GM12878 (cell line): ENCODE results near the gene STAG1. TPM values are rescaled to one million over a fixed set of nuclear protein-coding genes. Genes with fewer than 3 reads are reported as not detected.
"Not testable (repeated sequence)": the region's sequence is repeated elsewhere in the genome, so short reads cannot be mapped to it uniquely, and the experiment has no call there.

Experiments
- ATAC-seq: fragments of 200-7000 bp; cut with Tn5 transposase; 3 replicates; pipeline ENCODE4 v1.9.1; 2020; ENCODE audit warnings: mild to moderate bottlenecking, moderate library complexity
- BruUV-seq: library from RNA; stranded (reverse); fragments of 400-500 nt; replicated peaks from 2 replicates; lab custom pipeline; 2021; lab: Mats Ljungman, UMichigan
- CTCF ChIA-PET: fragments of 300-600 bp; sonication (Branson Sonifier 250); formaldehyde crosslinking; extraction: SDS; loops from one replicate; lab custom pipeline; 2021; ENCODE audit warnings: inconsistent platforms; lab: Yijun Ruan, JAX
- POLR2A ChIA-PET: fragments of 350-600 bp; formaldehyde crosslinking; extraction: SDS; loops from one replicate; lab custom pipeline; 2021; ENCODE audit warnings: inconsistent platforms; lab: Charles Lee
- RAD21 ChIA-PET: fragments of 300-600 bp; sonication (Branson Sonifier 250); formaldehyde crosslinking; loops from one replicate; lab custom pipeline; 2023; ENCODE audit warnings: antibody characterized with exemption; ENCODE audit not compliant: unreplicated experiment; lab: Charles Lee
- SMC1A ChIA-PET: fragments of 300-600 bp; sonication (Branson Sonifier 250); formaldehyde crosslinking; loops from one replicate; lab custom pipeline; 2023; ENCODE audit not compliant: unreplicated experiment, uncharacterized antibody; lab: Charles Lee
- DNase-seq: peaks from one replicate; pipeline ENCODE4 v3.0.0-alpha.2; 2011; ENCODE audit warnings: low read depth, low spot score
- FAIRE-seq: peaks from 3 replicates; lab custom pipeline; 2011; peaks lifted over from hg19 to GRCh38; lab: Jason Lieb, UNC
- H2AFZ ChIP-seq: 2 replicates; pipeline ENCODE4 v1.6.0; 2011; ENCODE audit warnings: low read depth, low read length, control low read depth; ENCODE audit not compliant: control insufficient read depth
- H3K27ac ChIP-seq: 2 replicates; pipeline ENCODE4 v1.5.1; 2011; ENCODE audit warnings: control low read depth; ENCODE audit not compliant: control insufficient read depth, insufficient read depth
- H3K27me3 ChIP-seq, 2 experiments: replicated peaks in 1 of 2; 2 replicates each; pipeline versions ENCODE4 v1.6.0 to v1.6.1; 2011; ENCODE audit warnings: low read length in 1 of 2; ENCODE audit not compliant: control insufficient read depth in 2 of 2, insufficient read depth in 2 of 2
- H3K36me3 ChIP-seq, 2 experiments: 2 replicates each; pipeline ENCODE4 v1.5.1; 2011; ENCODE audit warnings: low read length in 1 of 2; ENCODE audit not compliant: control insufficient read depth in 2 of 2, insufficient read depth in 2 of 2
- H3K4me1 ChIP-seq: 2 replicates; pipeline ENCODE4 v1.6.1; 2011; ENCODE audit warnings: mild to moderate bottlenecking, low read length, moderate library complexity, mixed read lengths; ENCODE audit not compliant: control insufficient read depth, insufficient read depth
- H3K4me2 ChIP-seq: 2 replicates; pipeline ENCODE4 v1.6.0; 2011; ENCODE audit warnings: control low read depth; ENCODE audit not compliant: control insufficient read depth, insufficient read depth
- H3K4me3 ChIP-seq: fragments of 200-600 bp; sonication (generic); 2 replicates; pipeline ENCODE4 v1.5.1; 2016
- H3K79me2 ChIP-seq: 2 replicates; pipeline ENCODE4 v1.6.0; 2011; ENCODE audit warnings: low read length; ENCODE audit not compliant: control insufficient read depth, insufficient read depth
- H3K9ac ChIP-seq: 2 replicates; pipeline ENCODE4 v1.8.0; 2011; ENCODE audit warnings: low read length, control low read depth, mixed read lengths; ENCODE audit not compliant: control insufficient read depth, insufficient read depth
- H3K9me3 ChIP-seq: replicated peaks from 3 replicates; pipeline ENCODE4 v1.5.1; 2011; ENCODE audit warnings: mild to moderate bottlenecking, low read length; ENCODE audit not compliant: control insufficient read depth, insufficient read depth
- H4K20me1 ChIP-seq: 2 replicates; pipeline ENCODE4 v1.6.0; 2011; ENCODE audit not compliant: control insufficient read depth, insufficient read depth
- E2F4 ChIP-seq: IDR thresholded peaks from 2 replicates; pipeline ENCODE4 v1.6.1; 2012; ENCODE audit warnings: low read depth, low read length, improper control_type of control experiment
- EGR1 ChIP-seq, 2 experiments: IDR thresholded peaks; 1 replicate in 1 of 2; 2 replicates in 1 of 2; pipeline ENCODE4 v1.6.1; 2011 to 2012; ENCODE audit warnings: low read depth in 2 of 2, low read length in 2 of 2, borderline replicate concordance in 1 of 2, mild to moderate bottlenecking in 1 of 2, moderate library complexity in 1 of 2
- ESRRA ChIP-seq: IDR thresholded peaks from 2 replicates; pipeline ENCODE4 v1.6.1; 2012; ENCODE audit warnings: mild to moderate bottlenecking, low read length, improper control_type of control experiment
- ETV6 ChIP-seq, 2 experiments: fragments of 450-650 bp in 1 of 2; IDR thresholded peaks in 1 of 2; conservative IDR thresholded peaks in 1 of 2; 2 replicates each; pipeline ENCODE4 v1.6.1; 2014; ENCODE audit warnings: antibody characterized with exemption in 1 of 2, borderline replicate concordance in 1 of 2, low read depth in 1 of 2, mild to moderate bottlenecking in 1 of 2, moderate library complexity in 1 of 2
- STAT1 ChIP-seq: fragments of 450-650 bp; conservative IDR thresholded peaks from 2 replicates; pipeline ENCODE4 v1.6.1; 2014; ENCODE audit warnings: antibody characterized with exemption, mild to moderate bottlenecking
- WGBS: methylation state at CpG from one replicate; pipeline ENCODE4 v1.1.6; 2016; ENCODE audit warnings: low lambda C conversion rate; ENCODE audit not compliant: insufficient replicate concordance, insufficient coverage; ENCODE audit errors: missing lambda C conversion rate; 5-methylcytosine and 5-hydroxymethylcytosine counted together
- in situ Hi-C: fragments of 300-500 bp; cut with MboI; formaldehyde crosslinking; loops from 9 replicates; pipeline ENCODE4 v1.14.3; 2018; ENCODE audit warnings: mixed read lengths
- intact Hi-C: fragments of 100-400 bp; cut with micrococcal nuclease; formaldehyde crosslinking; loops from one replicate; pipeline ENCODE4 v1.14.2; 2022; ENCODE audit not compliant: unreplicated experiment
- polyA plus RNA-seq, 11 experiments: library from polyadenylated mRNA; depleted of rRNA in 4 of 11; unstranded in 6 of 11; stranded (reverse) in 5 of 11; fragments of >200 nt; fragmentation: Nextera tagmentation in 4 of 11; fragmentation: Illumina TruSeq in 1 of 11; extraction: Ambion mirVana in 4 of 11; extraction: Trizol in 1 of 11; gene quantifications; 1 replicate in 1 of 11; 2 replicates in 10 of 11; pipeline versions ENCODE4 v1.2.1 to v1.2.3, GENCODE V29; 2011 to 2016; ENCODE audit warnings: inconsistent platforms in 2 of 11, missing spikeins in 2 of 11, low read depth in 1 of 11
- total RNA-seq, 4 experiments: library from RNA; depleted of rRNA in 3 of 4; stranded (reverse); fragments of >200 nt in 3 of 4; fragmentation: Illumina TruSeq in 1 of 4; extraction: Trizol in 1 of 4; gene quantifications; 2 replicates each; pipeline versions ENCODE4 v1.2.1 to v1.2.3, GENCODE V29; 2013 to 2021
- TF ChIP-seq, protein P1 (sequence below): fragments of 450-650 bp; IDR thresholded peaks from 2 replicates; pipeline ENCODE4 v1.6.1; 2017; ENCODE audit warnings: mild to moderate bottlenecking, moderate library complexity

The STAG1 gene
- total and polyA plus RNA-seq, 10 of the 15 experiments (the other 5 are each of a cell fraction or from before 2014, with no cell fraction given) = 4.4 to 30.1 (median 20.2) TPM

DNA sequence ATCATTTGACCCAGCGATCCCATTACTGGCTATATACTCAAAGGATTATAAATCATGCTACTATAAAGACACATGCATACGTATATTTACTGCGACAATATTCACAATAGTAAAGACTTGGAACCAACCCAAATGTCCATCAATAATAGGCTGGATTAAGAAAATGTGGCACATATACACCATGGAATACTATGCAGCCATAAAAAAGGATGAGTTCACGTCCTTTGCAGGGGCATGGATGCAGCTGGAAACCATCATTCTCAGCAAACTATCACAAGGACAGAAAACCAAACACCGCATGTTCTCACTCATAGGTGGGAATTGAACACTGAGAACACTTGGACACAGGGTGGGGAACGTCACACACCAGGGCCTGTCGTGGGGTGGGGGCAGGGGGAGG is 237.6 kb downstream of the STAG1 start:
- ATAC-seq, DNase-seq, RAD21 ChIA-PET, H3K9ac ChIP-seq, H3K4me2 ChIP-seq, H3K4me1 ChIP-seq, intact Hi-C loops, H2AFZ ChIP-seq, FAIRE-seq, H3K27ac ChIP-seq, H3K27me3 ChIP-seq, H3K36me3 ChIP-seq, H3K79me2 ChIP-seq, POLR2A ChIA-PET, H4K20me1 ChIP-seq, BruUV-seq, H3K4me3 ChIP-seq, SMC1A ChIA-PET, in situ Hi-C loops, H3K9me3 ChIP-seq: not testable (repeated sequence)
- WGBS = 97% methylated on average over 7 of the region's 7 CpGs
- CTCF ChIA-PET = interaction anchor here (1.4 kb wide), 1 partner anchor 238 kb away, joined by 3 read pairs; no protein-coding TSS in a partner anchor

DNA sequence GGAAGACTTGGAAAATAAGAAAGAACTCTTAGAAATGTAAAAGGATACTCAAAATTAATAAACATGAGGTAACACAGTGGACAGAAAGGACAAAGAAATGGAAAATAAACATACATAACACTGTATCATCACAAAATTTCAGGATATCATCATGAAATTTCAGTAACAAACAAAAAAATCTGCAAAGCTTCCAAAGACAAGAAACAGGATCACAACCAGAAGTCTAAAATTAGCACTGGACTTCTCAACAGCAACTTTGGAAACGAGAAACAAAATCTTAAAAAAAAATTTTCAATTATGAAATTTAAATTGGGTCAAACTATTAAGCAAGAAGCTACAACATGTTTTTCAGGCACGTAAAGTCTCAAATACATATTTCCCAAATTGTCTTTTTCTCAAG is 238.8 kb downstream of the STAG1 start:
- intact Hi-C loops (no loop called here), in situ Hi-C loops (no loop called here)
- no peak for DNase-seq
- SMC1A ChIA-PET = interaction anchor here (0.9 to 1.8 kb wide), 2 partner anchors 26 to 122 kb away, joined by 3 to 5 read pairs; no protein-coding TSS in a partner anchor
- Histone ChIP-seq H3K27ac (no peak overlapping the region), H3K9me3 (no peaks in the 10 kb centered on the region), H4K20me1 (no peaks in the 10 kb centered on the region), H3K36me3 (no peaks in the 10 kb centered on the region; a peak in 1 of 4 replicates), H3K4me3 (no peak overlapping the region)
- 91% methylated on average over 2 of the region's 2 CpGs for WGBS
- TF ChIP-seq EGR1 (IDR thresholded peaks at IDR 0.05; ENCODE audit: borderline replicate concordance in 1 of 2, low read depth in 2 of 2, low read length in 2 of 2) = no peak
- TF ChIP-seq, protein P1, sequence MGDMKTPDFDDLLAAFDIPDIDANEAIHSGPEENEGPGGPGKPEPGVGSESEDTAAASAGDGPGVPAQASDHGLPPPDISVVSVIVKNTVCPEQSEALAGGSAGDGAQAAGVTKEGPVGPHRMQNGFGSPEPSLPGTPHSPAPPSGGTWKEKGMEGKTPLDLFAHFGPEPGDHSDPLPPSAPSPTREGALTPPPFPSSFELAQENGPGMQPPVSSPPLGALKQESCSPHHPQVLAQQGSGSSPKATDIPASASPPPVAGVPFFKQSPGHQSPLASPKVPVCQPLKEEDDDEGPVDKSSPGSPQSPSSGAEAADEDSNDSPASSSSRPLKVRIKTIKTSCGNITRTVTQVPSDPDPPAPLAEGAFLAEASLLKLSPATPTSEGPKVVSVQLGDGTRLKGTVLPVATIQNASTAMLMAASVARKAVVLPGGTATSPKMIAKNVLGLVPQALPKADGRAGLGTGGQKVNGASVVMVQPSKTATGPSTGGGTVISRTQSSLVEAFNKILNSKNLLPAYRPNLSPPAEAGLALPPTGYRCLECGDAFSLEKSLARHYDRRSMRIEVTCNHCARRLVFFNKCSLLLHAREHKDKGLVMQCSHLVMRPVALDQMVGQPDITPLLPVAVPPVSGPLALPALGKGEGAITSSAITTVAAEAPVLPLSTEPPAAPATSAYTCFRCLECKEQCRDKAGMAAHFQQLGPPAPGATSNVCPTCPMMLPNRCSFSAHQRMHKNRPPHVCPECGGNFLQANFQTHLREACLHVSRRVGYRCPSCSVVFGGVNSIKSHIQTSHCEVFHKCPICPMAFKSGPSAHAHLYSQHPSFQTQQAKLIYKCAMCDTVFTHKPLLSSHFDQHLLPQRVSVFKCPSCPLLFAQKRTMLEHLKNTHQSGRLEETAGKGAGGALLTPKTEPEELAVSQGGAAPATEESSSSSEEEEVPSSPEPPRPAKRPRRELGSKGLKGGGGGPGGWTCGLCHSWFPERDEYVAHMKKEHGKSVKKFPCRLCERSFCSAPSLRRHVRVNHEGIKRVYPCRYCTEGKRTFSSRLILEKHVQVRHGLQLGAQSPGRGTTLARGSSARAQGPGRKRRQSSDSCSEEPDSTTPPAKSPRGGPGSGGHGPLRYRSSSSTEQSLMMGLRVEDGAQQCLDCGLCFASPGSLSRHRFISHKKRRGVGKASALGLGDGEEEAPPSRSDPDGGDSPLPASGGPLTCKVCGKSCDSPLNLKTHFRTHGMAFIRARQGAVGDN = no peak
- no peak for TF ChIP-seq STAT1
- TF ChIP-seq ESRRA = no peak
- TF ChIP-seq ETV6 (conservative IDR thresholded peaks at IDR 0.05 in 1 of 2, IDR thresholded peaks at IDR 0.05 in 1 of 2; ENCODE audit: borderline replicate concordance in 1 of 2, low read depth in 1 of 2) = no peak
- no peak for TF ChIP-seq E2F4
- TF ChIP-seq, all 136 proteins: peak for 0
- no peaks in the 10 kb centered on the region for H3K4me1 ChIP-seq
- CTCF ChIA-PET = interaction anchor here (0.7 to 1.4 kb wide), 2 partner anchors 14 to 239 kb away, joined by 3 read pairs; no protein-coding TSS in a partner anchor
- no peaks in the 10 kb centered on the region for H3K79me2 ChIP-seq
- POLR2A ChIA-PET = interaction anchor here (0.5 kb wide), 1 partner anchor 165 kb away, joined by 3 read pairs; no protein-coding TSS in a partner anchor
- H2AFZ ChIP-seq = no peak overlapping the region
- no peaks in the 10 kb centered on the region for H3K27me3 ChIP-seq
- RAD21 ChIA-PET = no interaction called here
- no peak overlapping the region for H3K9ac ChIP-seq
- no TSS peak for BruUV-seq
- no peak overlapping the region for H3K4me2 ChIP-seq
- FAIRE-seq = no peak
- no peak for ATAC-seq
